GM23338 (cell line): Measurements from ENCODE around the gene NETO2.

ENCODE experiments used
- CREB1 ChIP-seq: fragments of 250-450 bp; sonication (Bioruptor Pico); IDR thresholded peaks from 2 replicates; pipeline ENCODE4 v1.5.0; 2020; ENCODE audit warnings: low read depth, mild to moderate bottlenecking, moderate library complexity
- CTCF ChIP-seq, 2 experiments: fragments of 200-600 bp in 1 of 2; sonication (generic) in 1 of 2; conservative IDR thresholded peaks; 2 replicates each; pipeline versions ENCODE4 v1.5.1 to v1.6.1; 2016 to 2017; ENCODE audit warnings: antibody characterized with exemption in 2 of 2, low read depth in 2 of 2, mild to moderate bottlenecking in 2 of 2, moderate library complexity in 1 of 2
- EZH2 ChIP-seq: fragments of 200-600 bp; sonication (generic); IDR thresholded peaks from one replicate; pipeline ENCODE4 v1.8.0; 2017; ENCODE audit warnings: antibody characterized with exemption, mild to moderate bottlenecking, low read depth; ENCODE audit not compliant: unreplicated experiment
- EZH2phosphoT487 ChIP-seq: fragments of 200-600 bp; sonication (generic); IDR thresholded peaks from one replicate; pipeline ENCODE4 v1.8.1; 2018; ENCODE audit warnings: antibody characterized with exemption; ENCODE audit not compliant: unreplicated experiment
- JUNB ChIP-seq: IDR thresholded peaks from one replicate; pipeline ENCODE4 v1.6.1; 2016; ENCODE audit warnings: antibody characterized with exemption; ENCODE audit not compliant: unreplicated experiment
- NANOG ChIP-seq: IDR thresholded peaks from 2 replicates; pipeline ENCODE4 v1.6.1; 2016; ENCODE audit warnings: antibody characterized with exemption, borderline replicate concordance
- POLR2AphosphoS5 ChIP-seq: IDR thresholded peaks from 2 replicates; pipeline ENCODE4 v1.6.1; 2016; ENCODE audit warnings: antibody characterized with exemption, low read depth
- REST ChIP-seq: IDR thresholded peaks from one replicate; pipeline ENCODE4 v1.6.1; 2018; ENCODE audit warnings: antibody characterized with exemption; ENCODE audit not compliant: unreplicated experiment
- STAT1 ChIP-seq: IDR thresholded peaks from one replicate; pipeline ENCODE4 v1.6.1; 2016; ENCODE audit warnings: antibody characterized with exemption; ENCODE audit not compliant: unreplicated experiment
- ZNF114 ChIP-seq: fragments of 250-450 bp; sonication (Bioruptor Pico); IDR thresholded peaks from 2 replicates; pipeline ENCODE4 v1.5.0; 2020; ENCODE audit warnings: mild to moderate bottlenecking, moderate library complexity
- ZNF331 ChIP-seq: fragments of 250-450 bp; sonication (Bioruptor Pico); IDR thresholded peaks from 2 replicates; pipeline ENCODE4 v1.5.0; 2020; ENCODE audit warnings: low read depth, mild to moderate bottlenecking, moderate library complexity
- TF ChIP-seq, protein P1 (sequence below): IDR thresholded peaks from 2 replicates; pipeline ENCODE4 v1.6.1; 2016; ENCODE audit warnings: antibody characterized with exemption

- TF ChIP-seq CTCF (conservative IDR thresholded peaks at IDR 0.05; ENCODE audit: low read depth in 2 of 2) (no peak), EZH2 (no peak), POLR2AphosphoS5 (no peak), CREB1 (no peak), EZH2phosphoT487 (no peak), REST (no peak), ZNF114 (CRISPR knock-in tag) (no peak), JUNB (no peak), ZNF331 (CRISPR knock-in tag) (no peak), NANOG (no peak), STAT1 (no peak)
- TF ChIP-seq, protein P1, sequence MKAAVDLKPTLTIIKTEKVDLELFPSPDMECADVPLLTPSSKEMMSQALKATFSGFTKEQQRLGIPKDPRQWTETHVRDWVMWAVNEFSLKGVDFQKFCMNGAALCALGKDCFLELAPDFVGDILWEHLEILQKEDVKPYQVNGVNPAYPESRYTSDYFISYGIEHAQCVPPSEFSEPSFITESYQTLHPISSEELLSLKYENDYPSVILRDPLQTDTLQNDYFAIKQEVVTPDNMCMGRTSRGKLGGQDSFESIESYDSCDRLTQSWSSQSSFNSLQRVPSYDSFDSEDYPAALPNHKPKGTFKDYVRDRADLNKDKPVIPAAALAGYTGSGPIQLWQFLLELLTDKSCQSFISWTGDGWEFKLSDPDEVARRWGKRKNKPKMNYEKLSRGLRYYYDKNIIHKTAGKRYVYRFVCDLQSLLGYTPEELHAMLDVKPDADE = no peak
Measured at GRCh38 chr16:47047524-47048203, 96.1 kb downstream of the NETO2 start.
